Stimulated activated CD8-positive, alpha-beta memory T cell treated with anti-CD3 and anti-CD28 coated beads, Interleukin-7, amount 100 ng/mL, for 1 hour (primary cell): ENCODE data around the gene EDEM1.
"Not testable (repeated sequence)": the region's sequence is repeated elsewhere in the genome, so short reads cannot be mapped to it uniquely, and the experiment has no call there.

Source experiments
- DNase-seq, 2 donors: peaks; one replicate each; pipeline ENCODE4 v3.0.0-alpha.2; 2020; ENCODE audit warnings: low read depth in 2 of 2

EDEM1 gene

DNA sequence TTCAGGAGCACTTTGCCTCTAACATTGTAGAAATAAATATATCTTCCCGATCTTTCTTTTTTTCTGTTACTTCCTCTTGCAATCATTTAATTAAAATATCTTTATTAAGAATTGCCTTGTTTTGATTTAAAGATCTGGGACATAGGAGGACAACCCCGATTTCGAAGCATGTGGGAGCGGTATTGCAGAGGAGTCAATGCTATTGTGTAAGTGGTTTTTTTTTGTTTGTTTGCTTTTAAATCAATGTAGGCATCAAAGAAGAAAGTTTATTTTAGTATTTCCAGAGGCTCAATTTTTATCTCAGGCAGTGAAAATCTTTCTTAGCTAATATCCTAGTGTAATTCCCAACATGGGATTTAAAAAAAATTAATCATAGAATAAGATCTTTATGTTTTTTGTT, 15.5 kb upstream of the EDEM1 start:
- DNase-seq, result no peak

DNA sequence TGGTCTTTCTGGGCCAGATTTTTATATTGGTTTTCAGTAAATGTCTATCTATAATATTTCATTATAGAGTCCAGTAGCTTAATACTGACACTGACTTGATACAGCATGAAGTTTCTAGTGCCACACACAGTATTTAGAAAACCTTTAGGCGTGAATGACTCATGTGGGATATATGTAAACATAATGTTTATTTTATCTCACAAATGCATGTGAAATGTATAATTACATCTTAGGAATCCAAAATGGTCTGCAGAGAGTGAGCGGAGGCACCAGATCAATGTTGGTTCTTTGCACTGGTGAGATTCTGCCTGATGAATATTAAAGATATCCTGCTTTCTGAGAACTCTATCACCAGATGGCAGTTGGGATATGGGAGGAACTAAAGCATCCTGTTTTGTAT, 8.5 kb upstream of the EDEM1 start:
- DNase-seq, result not testable (repeated sequence)

DNA sequence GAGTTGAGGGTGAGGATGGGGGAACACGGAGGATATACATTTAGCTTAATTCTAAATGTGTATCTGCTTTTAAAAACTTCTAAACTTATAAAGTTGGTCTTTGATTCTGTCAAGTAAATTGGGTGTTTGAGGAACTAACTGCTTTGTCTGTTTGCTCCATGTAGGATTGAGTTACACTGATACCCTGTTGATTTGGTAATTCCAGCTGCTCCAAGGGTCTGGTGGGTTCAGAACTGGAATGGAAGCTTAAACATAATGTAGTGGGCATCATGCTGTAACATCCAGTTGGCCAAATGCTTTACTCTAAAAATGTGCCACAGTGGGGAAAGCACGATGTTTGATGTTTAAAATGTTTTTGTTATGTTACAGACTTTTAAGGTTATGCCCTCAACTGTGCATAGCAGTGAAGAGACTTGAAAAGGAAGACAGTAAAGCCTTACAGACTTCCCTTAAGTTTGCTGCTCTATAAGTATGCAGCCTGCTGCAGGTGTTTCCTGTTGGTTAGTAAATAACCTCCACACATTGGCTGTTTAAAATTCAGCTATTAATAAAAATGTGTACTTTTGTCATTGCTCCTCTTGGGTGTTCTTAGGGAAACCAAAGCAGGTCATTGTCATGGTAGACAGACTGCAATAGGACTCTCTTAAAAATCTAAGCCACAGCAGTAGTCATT, 5.9 kb upstream of the EDEM1 start:
- no peak for DNase-seq

DNA sequence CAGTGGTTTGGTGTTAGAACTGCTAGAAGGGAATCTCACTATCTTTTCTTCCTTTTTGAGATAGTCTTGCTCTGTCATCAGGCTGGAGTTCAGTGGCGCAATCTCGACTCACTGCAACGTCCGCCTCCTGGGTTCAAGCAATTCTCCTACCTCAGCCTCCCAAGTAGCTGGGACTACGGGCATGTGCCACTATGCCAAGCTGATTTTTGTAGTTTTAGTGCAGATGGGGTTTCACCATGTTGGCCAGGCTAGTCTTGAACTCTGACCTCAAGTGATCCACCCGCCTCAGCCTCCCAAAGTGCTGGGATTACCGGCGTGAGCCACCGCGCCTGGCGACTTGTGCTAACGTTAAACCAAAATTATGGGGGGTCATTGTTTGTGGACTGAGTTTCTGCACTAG, 3.8 kb upstream of the EDEM1 start:
- not testable (repeated sequence) for DNase-seq

DNA sequence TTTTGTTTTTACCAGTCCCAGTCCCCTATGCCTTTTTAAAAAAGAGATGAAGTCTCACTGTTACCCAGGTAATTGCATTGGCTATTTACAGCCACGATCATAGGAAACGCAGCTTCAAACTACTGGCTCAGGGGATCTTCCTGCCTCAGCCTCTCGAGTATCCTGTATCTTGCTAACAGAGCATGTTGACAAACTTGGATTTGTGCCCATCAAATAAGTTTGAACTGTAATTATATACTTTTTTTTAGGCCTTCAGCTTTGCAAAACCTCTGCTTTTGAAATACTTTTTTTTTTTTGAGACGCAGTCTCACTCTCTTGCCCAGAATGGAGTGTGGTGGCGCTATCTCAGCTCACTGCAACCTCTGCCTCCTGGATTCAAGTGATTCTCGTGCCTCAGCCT, 3.0 kb upstream of the EDEM1 start:
- no peak for DNase-seq

DNA sequence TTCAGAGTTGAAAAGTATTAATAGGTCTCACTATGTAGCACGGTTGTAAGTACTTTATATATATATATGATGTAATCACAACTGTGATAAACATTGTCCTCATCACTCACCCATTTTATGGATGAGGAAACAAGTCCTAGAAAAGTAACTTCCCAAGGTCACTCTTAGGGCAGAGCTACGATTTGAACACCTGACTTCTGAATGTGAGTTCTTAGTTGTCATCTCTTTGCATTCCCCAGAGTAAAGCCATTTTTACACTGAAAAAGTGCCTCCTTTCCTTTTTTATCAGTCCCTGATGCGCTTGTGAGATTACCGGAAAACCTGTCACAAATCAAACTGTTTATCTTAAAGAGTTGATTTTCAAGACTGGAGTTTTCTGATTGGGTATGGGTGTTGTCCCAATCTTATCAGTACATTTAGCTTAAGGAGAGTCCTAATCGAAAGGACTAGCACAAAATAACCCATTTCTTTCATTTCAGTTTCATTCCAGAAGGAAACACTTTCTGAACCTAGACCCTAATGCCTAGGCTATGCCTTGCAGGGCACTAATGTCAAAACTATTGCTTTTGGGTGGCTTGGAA, 2.3 kb upstream of the EDEM1 start:
- DNase-seq, result no peak

DNA sequence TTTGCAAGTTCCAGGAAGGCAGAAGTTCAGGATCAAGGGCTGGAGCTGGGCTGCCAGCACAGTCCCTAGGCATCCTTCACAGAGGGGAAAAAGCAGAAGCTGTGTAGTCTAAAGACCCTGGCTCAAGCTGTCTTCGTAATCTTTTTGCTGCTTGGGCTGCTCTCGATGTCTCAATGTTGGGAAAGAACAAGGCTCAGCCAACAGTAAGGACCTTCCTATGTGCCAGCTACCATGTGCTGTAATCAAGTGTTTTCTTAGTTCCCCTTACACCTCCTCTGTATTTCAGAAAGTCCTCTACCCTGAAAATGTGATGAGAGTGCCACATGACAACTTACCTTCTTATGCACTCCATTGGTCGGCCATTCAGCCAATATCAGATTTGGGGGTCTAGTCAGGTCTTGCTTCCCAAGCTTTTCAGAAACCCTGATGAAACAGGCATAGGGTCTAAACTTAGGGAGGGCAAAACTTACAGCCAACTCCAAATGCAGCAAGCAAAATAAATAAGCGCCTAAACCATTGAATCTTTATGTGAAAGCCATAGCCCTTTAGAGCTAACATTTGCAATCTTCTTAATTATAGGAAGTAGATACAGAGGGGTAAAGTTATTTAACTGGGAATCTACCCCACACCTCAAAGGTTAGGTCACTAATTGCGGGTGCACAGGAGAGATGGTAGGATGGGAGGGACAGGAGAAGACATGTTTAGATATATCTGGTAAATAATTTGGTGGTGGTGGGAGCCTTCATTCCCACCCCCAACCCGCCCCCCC, 1.2 kb upstream of the EDEM1 start:
- no peak for DNase-seq

DNA sequence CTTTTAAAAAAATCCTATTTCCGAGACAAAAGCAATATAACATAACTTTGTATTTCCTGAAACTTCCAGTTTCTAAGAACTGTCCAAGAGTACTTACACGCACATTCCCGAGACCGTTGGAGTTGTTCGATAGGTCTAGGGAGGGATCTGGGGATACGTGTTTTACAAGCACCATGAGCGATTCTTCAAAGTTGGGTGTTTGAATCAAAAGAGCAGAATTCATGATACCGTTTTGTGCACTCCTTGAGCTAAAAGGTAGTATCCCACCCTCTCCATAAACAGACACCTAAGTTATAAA, 700 bp upstream of the EDEM1 start:
- DNase-seq, result no peak

DNA sequence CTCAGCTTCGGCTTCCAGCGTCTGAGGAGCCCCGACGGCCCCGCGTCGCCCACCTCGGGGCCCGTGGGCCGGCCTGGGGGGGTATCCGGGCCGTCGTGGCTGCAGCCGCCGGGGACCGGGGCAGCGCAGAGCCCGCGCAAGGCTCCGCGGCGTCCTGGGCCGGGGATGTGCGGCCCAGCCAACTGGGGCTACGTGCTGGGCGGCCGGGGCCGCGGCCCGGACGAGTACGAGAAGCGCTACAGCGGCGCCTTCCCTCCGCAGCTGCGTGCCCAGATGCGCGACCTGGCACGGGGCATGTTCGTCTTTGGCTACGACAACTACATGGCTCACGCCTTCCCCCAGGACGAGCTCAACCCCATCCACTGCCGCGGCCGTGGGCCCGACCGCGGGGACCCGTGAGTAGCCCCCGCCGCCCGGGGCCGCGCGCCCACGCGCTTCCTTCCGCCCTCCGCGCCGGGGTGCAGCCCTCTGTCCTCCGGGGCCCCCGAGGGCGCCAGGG, 462 bp downstream of the EDEM1 start:
- DNase-seq, result peak in 1 of 2 donors; percentile 4

DNA sequence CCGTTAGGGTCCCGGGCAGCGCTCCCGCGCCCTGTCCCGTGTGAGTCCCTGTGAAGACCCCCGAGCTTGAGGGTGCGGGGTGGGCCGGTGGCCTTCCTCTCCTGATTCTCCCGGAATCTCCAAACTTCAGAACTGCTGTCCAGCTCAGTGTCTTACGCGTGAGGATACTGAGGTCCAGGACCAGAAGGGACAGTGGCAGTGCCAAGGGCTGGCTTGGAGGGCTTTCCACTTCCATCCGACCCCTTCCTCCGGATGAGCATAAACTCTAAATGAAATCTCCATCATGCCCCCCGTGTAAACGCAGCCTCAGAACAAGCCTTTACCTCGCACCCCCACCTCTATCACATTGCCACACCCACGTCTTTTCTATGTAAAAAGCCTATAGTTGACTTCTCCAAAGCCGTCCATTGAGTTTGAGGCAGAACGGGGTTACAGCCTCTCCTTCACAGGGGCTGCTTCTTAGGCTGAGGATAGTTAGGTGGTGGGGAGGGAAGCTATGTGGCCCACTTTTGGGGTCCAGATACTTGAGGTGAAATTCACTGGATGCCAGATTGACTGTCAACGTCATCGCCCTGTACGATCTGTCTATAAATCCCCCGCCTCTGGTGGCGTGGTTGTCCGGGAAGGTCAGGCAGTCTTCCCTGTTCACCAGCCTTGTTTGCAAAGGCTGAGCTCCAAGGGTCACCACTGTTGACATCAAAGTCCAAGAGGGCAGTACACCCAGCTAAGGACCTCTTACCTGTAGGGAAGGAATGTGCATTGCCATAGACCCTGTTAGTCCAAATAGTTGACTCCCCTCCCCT, 1.1 kb downstream of the EDEM1 start:
- DNase-seq, result peak in 1 of 2 donors; percentile 14

DNA sequence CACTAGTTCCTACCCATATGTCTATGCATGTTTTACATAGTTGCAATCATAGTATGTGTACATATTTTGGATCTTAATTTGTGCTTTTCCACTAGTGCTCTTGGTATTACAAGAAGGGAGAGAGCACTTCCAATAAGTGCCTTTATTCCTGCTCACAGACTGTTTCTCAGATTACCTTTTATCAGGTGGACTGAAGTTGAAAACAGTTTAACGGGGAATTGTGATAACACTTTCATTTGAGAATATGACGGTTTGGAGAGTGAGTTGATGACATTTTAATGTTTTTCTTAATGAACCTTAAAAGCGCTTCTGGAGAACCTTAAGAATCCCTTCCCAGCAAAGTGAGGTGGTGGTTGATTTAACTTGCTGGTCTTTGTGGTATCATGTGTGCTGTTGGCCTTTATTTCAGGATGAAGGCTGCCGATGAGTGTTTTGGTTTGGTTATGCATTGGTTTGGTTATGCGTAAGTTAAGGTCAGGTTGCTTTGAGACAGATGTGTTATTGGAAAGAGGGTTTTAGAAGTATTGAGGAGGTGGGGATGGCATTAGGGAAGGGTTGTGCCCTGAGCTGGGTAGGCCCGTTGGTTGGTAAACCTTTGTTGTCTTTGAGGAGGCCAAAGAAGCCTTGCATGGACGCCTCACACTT, 2.8 kb downstream of the EDEM1 start:
- no peak for DNase-seq

DNA sequence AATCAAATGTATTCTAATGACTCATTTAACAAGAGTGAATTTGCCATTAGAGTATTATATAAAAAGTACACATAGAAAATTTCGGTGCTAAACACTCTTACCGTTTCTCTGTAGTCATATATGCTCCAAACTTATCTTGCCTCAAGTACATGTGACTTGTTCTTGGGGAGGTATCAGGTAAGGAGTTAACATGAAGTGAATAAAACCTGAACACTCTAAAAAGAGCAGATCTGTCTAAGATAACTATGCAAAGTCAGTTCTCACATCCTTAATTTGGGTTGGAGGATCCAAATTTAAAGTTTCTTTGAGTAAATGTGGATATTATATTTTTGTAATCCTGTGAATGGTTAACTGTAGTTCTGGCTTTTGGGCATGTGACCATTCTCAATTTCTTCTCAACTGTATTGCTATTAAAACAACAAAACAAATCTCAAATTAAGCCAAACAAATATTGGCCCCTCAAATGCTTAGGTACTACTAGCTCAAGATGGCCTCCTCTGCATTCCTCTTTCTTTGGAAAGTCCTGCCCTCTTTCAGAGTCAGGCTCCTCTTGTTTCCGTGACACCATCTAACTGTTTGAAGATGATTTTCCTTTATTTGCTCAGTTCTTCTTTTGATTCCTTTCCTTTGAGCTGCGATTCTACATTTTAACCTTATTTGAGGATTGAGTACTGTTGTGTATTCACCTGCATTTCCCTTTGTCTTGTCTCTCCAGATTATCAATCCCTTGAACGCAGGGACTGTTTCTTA, 4.2 kb downstream of the EDEM1 start:
- no peak for DNase-seq

DNA sequence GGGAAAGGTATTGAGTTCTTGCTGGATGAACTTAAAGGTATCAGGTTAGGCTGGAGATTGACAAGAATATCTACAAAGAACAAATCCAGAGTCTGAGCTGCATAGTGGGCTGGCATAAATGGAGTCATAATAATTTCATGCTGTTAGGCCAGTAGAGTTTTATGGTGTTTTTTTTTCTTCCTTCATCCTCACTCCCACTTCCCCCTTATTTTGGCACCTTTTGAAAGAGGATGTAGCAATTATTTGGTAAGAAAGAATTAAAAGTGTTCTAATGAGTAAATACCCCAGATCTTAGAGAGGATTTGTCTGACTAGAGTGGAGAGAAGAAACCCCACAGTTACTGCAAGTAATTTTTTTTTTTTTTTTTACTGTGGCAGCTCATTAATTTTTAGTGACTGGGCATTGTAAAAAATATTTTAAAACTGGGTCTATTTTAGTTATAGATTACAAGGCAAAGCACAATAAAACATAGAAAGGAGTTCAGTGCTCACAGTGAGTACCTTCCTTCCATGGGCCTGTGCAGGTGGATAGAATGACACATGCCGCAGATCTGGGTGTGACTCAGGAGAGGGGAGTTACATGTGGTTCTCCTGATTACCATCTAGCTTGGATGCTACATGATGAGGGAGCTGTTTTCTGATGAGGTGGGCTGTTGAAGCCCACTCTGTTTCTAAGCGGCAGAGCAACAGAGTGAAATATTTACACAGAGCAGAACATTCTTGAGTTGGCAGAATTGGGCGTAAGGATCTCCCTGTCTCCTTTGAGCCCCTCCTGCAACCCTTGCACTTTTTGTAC, 5.3 kb downstream of the EDEM1 start:
- DNase-seq, result no peak

DNA sequence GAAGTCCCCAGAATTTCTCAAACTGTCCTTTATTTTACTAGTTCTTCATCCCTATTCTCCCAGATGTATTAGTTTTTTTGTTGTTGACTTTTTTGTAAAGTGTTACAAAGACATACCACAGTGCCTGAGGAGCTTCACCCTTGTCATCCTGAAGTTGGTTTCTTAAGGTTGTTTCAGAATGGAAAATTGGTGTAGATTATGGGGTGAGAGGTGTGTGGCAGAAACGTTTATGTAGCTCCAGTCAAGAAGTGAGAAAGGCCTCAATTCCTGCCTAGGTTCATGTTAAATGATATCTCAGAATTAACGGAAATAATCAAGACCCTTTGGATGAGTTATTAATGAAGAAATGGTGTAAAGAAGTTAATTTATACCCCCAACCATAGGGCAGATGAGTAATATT, 6.8 kb downstream of the EDEM1 start:
- no peak for DNase-seq

DNA sequence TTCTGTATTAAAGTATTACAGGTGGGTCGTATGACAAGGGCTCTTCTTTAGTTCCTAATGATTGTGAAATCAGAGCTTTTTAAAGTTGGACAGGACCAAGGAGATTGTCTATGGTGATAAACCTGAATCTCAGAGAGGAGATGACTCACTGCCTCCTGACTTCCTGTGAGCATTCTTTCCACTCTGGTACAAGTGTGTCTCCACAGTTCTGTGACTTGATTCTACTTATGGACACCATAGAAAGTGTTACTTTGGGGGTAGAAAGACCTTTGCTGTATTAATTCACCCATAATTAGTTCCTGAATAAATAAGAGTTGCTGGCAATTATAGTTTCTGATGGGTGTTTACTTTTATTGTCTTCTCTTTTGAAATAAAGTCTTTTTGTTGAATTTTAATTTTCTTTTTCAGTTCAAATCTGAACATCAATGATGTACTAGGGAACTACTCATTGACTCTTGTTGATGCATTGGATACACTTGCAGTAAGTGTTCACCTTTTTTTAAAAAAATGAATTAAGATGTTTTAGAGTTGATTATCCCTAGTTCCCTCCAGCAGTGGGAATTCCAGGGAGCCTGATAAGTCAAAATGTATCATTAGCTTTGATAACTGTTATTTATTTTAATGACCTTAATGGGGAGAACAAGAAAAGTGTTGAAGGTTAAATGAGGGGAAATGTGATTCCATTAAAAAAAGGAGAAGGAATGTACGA, 7.4 kb downstream of the EDEM1 start:
- peak in 1 of 2 donors; percentile 14 for DNase-seq

DNA sequence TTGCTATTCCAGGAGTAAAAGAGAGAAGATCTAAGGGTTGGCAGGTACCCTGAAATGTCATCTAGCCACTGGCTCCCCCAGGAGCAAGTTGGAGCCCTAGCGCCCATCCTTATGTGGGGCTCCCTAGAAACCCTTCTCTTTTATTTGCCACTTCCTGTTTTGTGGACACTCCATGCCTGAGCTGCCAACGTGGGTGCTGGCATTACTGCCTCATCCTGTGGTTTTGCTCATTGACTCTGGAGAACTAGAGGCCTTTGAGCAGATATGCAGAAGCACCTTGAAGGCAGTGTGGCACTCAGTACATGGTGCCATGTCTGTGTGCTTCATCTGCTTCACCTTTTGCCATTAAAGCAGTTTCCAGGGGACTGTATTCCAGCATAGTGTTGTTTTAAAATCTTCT, 8.1 kb downstream of the EDEM1 start:
- DNase-seq, result no peak

DNA sequence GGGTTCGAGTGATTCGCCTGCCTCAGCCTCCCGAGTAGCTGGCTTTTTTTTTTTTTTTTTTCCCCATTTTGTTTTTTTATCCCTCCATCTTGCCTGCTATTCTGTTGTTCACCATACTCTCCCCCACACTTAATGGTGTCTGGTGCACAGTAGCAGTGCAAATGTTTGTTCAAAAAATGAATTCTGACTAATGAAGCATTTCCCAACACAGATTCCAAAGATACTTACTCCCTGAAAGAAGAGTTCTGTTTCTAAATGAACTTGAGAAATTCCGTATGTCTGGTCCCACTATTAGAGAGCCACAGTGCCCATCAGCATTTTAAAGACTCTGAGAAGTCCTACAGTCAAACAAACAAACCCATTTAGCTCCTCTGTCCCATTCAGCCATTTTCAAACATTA, 9.5 kb downstream of the EDEM1 start:
- DNase-seq, result no peak

DNA sequence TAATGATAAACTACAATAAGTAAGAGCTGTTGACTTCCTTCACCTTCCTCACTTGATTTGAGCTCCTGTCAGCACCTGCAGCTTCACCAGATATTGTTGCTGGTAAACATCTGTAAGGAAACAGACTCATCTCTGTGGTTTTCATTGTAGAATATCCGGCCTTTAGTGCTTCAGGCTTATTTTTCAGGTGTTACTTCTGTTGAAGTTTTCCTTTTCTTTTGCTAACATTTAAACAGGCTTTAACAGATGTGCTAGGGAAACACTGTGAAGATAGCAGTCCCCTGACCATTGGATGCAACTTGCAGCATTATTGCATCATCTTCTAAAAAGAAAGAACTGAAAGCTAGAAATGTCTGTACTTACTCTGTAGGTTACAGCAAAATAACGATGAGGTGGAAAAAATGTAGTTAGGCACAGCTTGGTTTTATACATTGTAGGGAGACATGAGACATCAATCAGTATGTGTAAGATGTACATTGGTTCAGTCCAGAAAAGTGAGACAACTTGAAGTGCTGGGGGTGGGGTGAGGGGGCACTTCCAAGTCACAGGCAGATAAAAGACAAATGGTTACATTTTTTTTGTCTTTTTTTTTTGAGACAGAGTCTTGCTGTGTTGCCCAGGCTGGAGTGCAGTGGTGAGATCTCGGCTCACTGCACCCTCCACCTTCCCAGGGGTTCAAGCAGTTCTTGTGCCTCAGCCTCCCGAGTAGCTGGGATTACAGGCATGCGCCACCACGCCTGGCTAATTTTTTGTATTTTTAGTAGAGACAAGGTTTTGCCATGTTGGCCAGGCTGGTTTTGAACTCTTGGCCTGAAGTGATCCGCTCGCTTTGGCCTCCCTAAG, 10.2 kb downstream of the EDEM1 start:
- no peak for DNase-seq

DNA sequence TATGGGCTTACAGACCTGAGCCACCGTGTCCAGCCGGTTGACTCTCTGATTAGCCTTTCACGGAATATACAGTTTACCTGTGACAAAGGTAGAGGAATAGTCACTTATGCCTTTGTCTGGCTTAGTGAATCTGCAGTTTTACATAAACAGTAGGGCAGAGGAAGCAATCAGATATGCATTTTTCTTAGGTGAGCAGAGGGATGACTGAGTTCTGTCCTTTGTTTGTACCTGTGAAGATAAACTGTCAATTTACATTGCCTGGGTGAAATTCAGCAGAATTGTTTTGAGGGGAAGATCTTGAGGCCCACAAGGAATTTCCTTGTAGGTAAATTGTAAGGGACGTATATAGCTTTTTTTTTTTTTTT, 10.8 kb downstream of the EDEM1 start:
- DNase-seq, result no peak
